ENCODE measurements around the gene CNTNAP3B. TPM values are rescaled to one million over a fixed set of nuclear protein-coding genes. Genes with fewer than 3 reads are reported as not detected.
A peak's percentile ranks its signal among the peaks of the same experiment; 100 is the strongest.
"Not testable (repeated sequence)": the region's sequence is repeated elsewhere in the genome, so short reads cannot be mapped to it uniquely, and the experiment has no call there.

CNTNAP3B gene
- total and polyA plus RNA-seq, 2 donors (not counting 3 experiments of a cell fraction or from before 2014, with no cell fraction given), result 32.4 to 82.9 TPM

- H3K79me2 ChIP-seq (ENCODE audit: control insufficient read depth, insufficient read depth, low read length); H3K27me3 ChIP-seq (ENCODE audit: control insufficient read depth in 2 of 2, insufficient read depth in 2 of 2, low read length in 2 of 2); H3K36me3 ChIP-seq (ENCODE audit: control insufficient read depth in 2 of 2, extremely low read depth in 1 of 2, insufficient read depth in 2 of 2, low read length in 2 of 2); BruUV-seq (replicated peaks); H3K9me1 ChIP-seq (replicated peaks; ENCODE audit: control insufficient read depth, extremely low read depth, insufficient read depth, low read length); POLR2A ChIA-PET; H3K9me3 ChIP-seq (replicated peaks; ENCODE audit: control insufficient read depth, insufficient read depth, low read length); FAIRE-seq; H3K4me1 ChIP-seq (ENCODE audit: control insufficient read depth, extremely low read depth, insufficient read depth, low read length); CTCF ChIA-PET; dilution Hi-C loops (cut with MboI; ENCODE audit: extremely low pct_ligation_motif_present, low sequenced_read_pairs); H4K20me1 ChIP-seq (replicated peaks; ENCODE audit: control insufficient read depth, extremely low read depth, insufficient read depth, low read length); intact Hi-C loops (cut with micrococcal nuclease): not testable (repeated sequence)
- TF ChIP-seq MYC (IDR thresholded peaks at IDR 0.05; ENCODE audit: low read depth, low read length), result peak; percentile 35
- peak; percentile 11 for TF ChIP-seq MAX (IDR thresholded peaks at IDR 0.05; ENCODE audit: insufficient read depth, insufficient read length)
- peak; percentile 89 for DNase-seq (ENCODE audit: low read depth, low spot score)
- Histone ChIP-seq H3K27ac (ENCODE audit: insufficient read depth, low read depth, low read length) (peak overlapping the region; percentile 37), H3K4me3 (replicated peaks in 1 of 3; ENCODE audit: insufficient read depth in 1 of 3, low read depth in 1 of 3, low read length in 3 of 3) (peak overlapping the region; percentile 43 to 53 (median 52)), H3K9ac (replicated peaks; ENCODE audit: extremely low read depth, insufficient read depth, low read length) (peak overlapping the region; percentile 63), H2AFZ (ENCODE audit: low read depth, low read length) (peak overlapping the region; percentile 1), H3K4me2 (ENCODE audit: insufficient read depth, low read length) (peak overlapping the region; percentile 80)
Observed at GRCh38 chr9:42127056-42127841, 2.0 kb downstream of the CNTNAP3B start.

GRCh38 chr9:42121007-42121406, 8.2 kb downstream of the CNTNAP3B start:
- intact Hi-C loops (cut with micrococcal nuclease), result not testable (repeated sequence)

GRCh38 chr9:42095929-42096328, 33.3 kb downstream of the CNTNAP3B start:
- H4K20me1 ChIP-seq (replicated peaks; ENCODE audit: control insufficient read depth, extremely low read depth, insufficient read depth, low read length); H3K9ac ChIP-seq (replicated peaks; ENCODE audit: extremely low read depth, insufficient read depth, low read length); H3K27ac ChIP-seq (ENCODE audit: insufficient read depth, low read depth, low read length); H3K4me2 ChIP-seq (ENCODE audit: insufficient read depth, low read length); H2AFZ ChIP-seq (ENCODE audit: low read depth, low read length); H3K4me3 ChIP-seq (replicated peaks in 1 of 3; ENCODE audit: insufficient read depth in 1 of 3, low read depth in 1 of 3, low read length in 3 of 3); H3K4me1 ChIP-seq (ENCODE audit: control insufficient read depth, extremely low read depth, insufficient read depth, low read length); FAIRE-seq; H3K79me2 ChIP-seq (ENCODE audit: control insufficient read depth, insufficient read depth, low read length); intact Hi-C loops (cut with micrococcal nuclease); H3K27me3 ChIP-seq (ENCODE audit: control insufficient read depth in 2 of 2, insufficient read depth in 2 of 2, low read length in 2 of 2); DNase-seq (ENCODE audit: low read depth, low spot score); H3K9me1 ChIP-seq (replicated peaks; ENCODE audit: control insufficient read depth, extremely low read depth, insufficient read depth, low read length); dilution Hi-C loops (cut with MboI; ENCODE audit: extremely low pct_ligation_motif_present, low sequenced_read_pairs); BruUV-seq (replicated peaks); H3K36me3 ChIP-seq (ENCODE audit: control insufficient read depth in 2 of 2, extremely low read depth in 1 of 2, insufficient read depth in 2 of 2, low read length in 2 of 2); H3K9me3 ChIP-seq (replicated peaks; ENCODE audit: control insufficient read depth, insufficient read depth, low read length); CTCF ChIA-PET; POLR2A ChIA-PET: not testable (repeated sequence)

More at GRCh38 chr9:42121007-42121406, 8.2 kb downstream of the CNTNAP3B start:
- H4K20me1 ChIP-seq (replicated peaks; ENCODE audit: control insufficient read depth, extremely low read depth, insufficient read depth, low read length); CTCF ChIA-PET; H3K4me2 ChIP-seq (ENCODE audit: insufficient read depth, low read length); H3K9me3 ChIP-seq (replicated peaks; ENCODE audit: control insufficient read depth, insufficient read depth, low read length); H3K9me1 ChIP-seq (replicated peaks; ENCODE audit: control insufficient read depth, extremely low read depth, insufficient read depth, low read length); H3K79me2 ChIP-seq (ENCODE audit: control insufficient read depth, insufficient read depth, low read length); DNase-seq (ENCODE audit: low read depth, low spot score); H3K36me3 ChIP-seq (ENCODE audit: control insufficient read depth in 2 of 2, extremely low read depth in 1 of 2, insufficient read depth in 2 of 2, low read length in 2 of 2); H3K4me3 ChIP-seq (replicated peaks in 1 of 3; ENCODE audit: insufficient read depth in 1 of 3, low read depth in 1 of 3, low read length in 3 of 3); BruUV-seq (replicated peaks); dilution Hi-C loops (cut with MboI; ENCODE audit: extremely low pct_ligation_motif_present, low sequenced_read_pairs); POLR2A ChIA-PET; FAIRE-seq; H3K27me3 ChIP-seq (ENCODE audit: control insufficient read depth in 2 of 2, insufficient read depth in 2 of 2, low read length in 2 of 2); H3K9ac ChIP-seq (replicated peaks; ENCODE audit: extremely low read depth, insufficient read depth, low read length); H2AFZ ChIP-seq (ENCODE audit: low read depth, low read length); H3K4me1 ChIP-seq (ENCODE audit: control insufficient read depth, extremely low read depth, insufficient read depth, low read length); H3K27ac ChIP-seq (ENCODE audit: insufficient read depth, low read depth, low read length): not testable (repeated sequence)

GRCh38 chr9:42084559-42084952, 44.7 kb downstream of the CNTNAP3B start:
- FAIRE-seq; H3K27ac ChIP-seq (ENCODE audit: insufficient read depth, low read depth, low read length); H3K9me3 ChIP-seq (replicated peaks; ENCODE audit: control insufficient read depth, insufficient read depth, low read length); H4K20me1 ChIP-seq (replicated peaks; ENCODE audit: control insufficient read depth, extremely low read depth, insufficient read depth, low read length); H3K4me1 ChIP-seq (ENCODE audit: control insufficient read depth, extremely low read depth, insufficient read depth, low read length); BruUV-seq (replicated peaks); POLR2A ChIA-PET; H3K9ac ChIP-seq (replicated peaks; ENCODE audit: extremely low read depth, insufficient read depth, low read length); CTCF ChIA-PET; H3K4me2 ChIP-seq (ENCODE audit: insufficient read depth, low read length); H2AFZ ChIP-seq (ENCODE audit: low read depth, low read length); dilution Hi-C loops (cut with MboI; ENCODE audit: extremely low pct_ligation_motif_present, low sequenced_read_pairs); H3K79me2 ChIP-seq (ENCODE audit: control insufficient read depth, insufficient read depth, low read length); H3K4me3 ChIP-seq (replicated peaks in 1 of 3; ENCODE audit: insufficient read depth in 1 of 3, low read depth in 1 of 3, low read length in 3 of 3); H3K36me3 ChIP-seq (ENCODE audit: control insufficient read depth in 2 of 2, extremely low read depth in 1 of 2, insufficient read depth in 2 of 2, low read length in 2 of 2); intact Hi-C loops (cut with micrococcal nuclease); DNase-seq (ENCODE audit: low read depth, low spot score); H3K9me1 ChIP-seq (replicated peaks; ENCODE audit: control insufficient read depth, extremely low read depth, insufficient read depth, low read length); H3K27me3 ChIP-seq (ENCODE audit: control insufficient read depth in 2 of 2, insufficient read depth in 2 of 2, low read length in 2 of 2): not testable (repeated sequence)
